Naive thymus-derived CD8-positive, alpha-beta T cell (primary cell): ENCODE measurements around the gene LRRC46. TPM values are rescaled to one million over a fixed set of nuclear protein-coding genes. Genes with fewer than 3 reads are reported as not detected.

Experiments used
- ATAC-seq, 2 donors: fragments of 150-1000 bp; cut with Tn5 transposase in 1 of 2; sonication (Bioruptor Pico), chemical (Tn5 transposase) in 1 of 2; 1 replicate in 1 of 2; 2 replicates in 1 of 2; pipeline ENCODE4 v1.10.0; 2021; ENCODE audit warnings: mild to moderate bottlenecking in 2 of 2, moderate library complexity in 2 of 2
- POLR2A ChIA-PET: fragments of 350-600 bp; sonication (Branson Sonifier 250); formaldehyde crosslinking; loops from one replicate; lab custom pipeline; 2021; ENCODE audit warnings: antibody characterized with exemption; lab: Charles Lee
- DNase-seq, 10 donors: peaks; one replicate each; pipeline versions ENCODE4 v3.0.0 to v3.0.0-alpha.2; 2020 to 2022
- H3K27ac Mint-ChIP-seq, 10 donors: one replicate each; pipeline ENCODE4 v1.8.0; 2020 to 2022; ENCODE audit warnings: mild to moderate bottlenecking in 10 of 10, mixed read lengths in 10 of 10, moderate library complexity in 4 of 10, inconsistent platforms in 1 of 10
- H3K27me3 Mint-ChIP-seq, 5 donors: one replicate each; pipeline ENCODE4 v1.8.0; 2021 to 2022; ENCODE audit warnings: mixed read lengths in 5 of 5
- H3K36me3 Mint-ChIP-seq, 3 donors: one replicate each; pipeline ENCODE4 v1.8.0; 2020 to 2022; ENCODE audit warnings: mixed read lengths in 3 of 3, mild to moderate bottlenecking in 2 of 3, inconsistent platforms in 1 of 3
- H3K4me1 Mint-ChIP-seq, 4 donors: one replicate each; pipeline ENCODE4 v1.8.0; 2021 to 2022; ENCODE audit warnings: mixed read lengths in 4 of 4
- H3K4me3 Mint-ChIP-seq, 10 donors: one replicate each; pipeline ENCODE4 v1.8.0; 2020 to 2022; ENCODE audit warnings: mild to moderate bottlenecking in 10 of 10, mixed read lengths in 10 of 10, moderate library complexity in 6 of 10, inconsistent platforms in 1 of 10
- H3K9me3 Mint-ChIP-seq, 9 donors: one replicate each; pipeline ENCODE4 v1.8.0; 2020 to 2022; ENCODE audit warnings: mixed read lengths in 9 of 9, mild to moderate bottlenecking in 3 of 9, inconsistent platforms in 1 of 9, moderate library complexity in 1 of 9
- polyA plus RNA-seq, 3 donors: library from polyadenylated mRNA; unstranded; fragments of 300-500 nt; fragmentation: Illumina TruSeq; gene quantifications; one replicate each; pipeline ENCODE4 v1.2.3, GENCODE V29; 2021
- total RNA-seq, 8 experiments: library from RNA in 2 of 8; stranded (reverse) in 2 of 8; gene quantifications; one replicate each; pipeline ENCODE4 v1.2.3 and lab custom pipeline; 2021 to 2026

The LRRC46 gene
- total and polyA plus RNA-seq, 5 experiments from 2014 or later: 0.29 to 0.85 (median 0.48) TPM

DNA sequence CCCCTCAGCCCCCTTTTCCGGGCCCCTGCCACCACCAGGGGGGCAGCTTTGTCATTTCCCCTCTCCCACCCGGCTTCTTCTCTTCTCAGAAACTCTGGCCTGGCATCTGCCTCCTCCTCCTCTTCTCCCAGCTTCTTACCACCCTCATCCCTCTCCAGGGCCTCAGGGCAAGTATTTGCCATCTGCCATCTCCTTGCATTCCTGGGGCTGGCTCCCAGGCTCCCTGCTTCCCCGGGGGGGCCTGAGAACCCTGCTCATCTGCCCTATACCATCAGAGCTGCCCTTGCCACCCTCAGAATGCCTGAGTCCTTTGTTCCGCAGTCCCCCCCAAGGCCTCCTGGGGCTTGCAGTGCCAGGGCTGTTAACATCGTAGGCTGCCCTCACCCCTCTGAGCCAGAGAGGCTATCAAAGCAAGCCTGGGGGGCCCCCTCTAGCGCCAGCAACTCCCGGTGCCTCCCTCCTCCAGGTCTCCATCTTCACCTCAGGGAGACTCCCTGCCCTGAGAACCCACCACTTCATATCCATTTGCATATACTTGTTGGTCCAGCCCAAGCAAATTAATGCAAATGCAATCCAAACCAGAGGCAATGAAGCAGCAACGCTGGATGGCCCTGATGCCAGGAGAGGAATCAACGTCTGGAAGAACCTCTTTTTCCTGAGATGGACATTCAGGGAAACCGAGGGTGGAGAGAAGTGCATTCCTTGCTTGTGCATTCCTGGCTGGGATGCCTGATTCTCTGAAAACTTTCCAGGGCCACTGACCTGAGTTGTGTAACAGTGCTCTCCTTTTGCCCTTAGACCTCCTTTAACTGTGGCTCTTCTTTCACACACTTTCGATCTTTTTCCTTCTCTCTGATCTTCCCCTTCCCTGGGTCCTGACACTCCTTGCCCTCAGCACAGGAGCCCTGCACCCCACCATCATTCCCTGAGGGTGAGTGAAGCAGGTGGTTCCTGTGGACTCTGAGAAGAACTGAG, 43.8 kb downstream of the LRRC46 start:
- peaks cover 15 to 65% (median 40%) of the 10 kb centered on the region in 5 donors for H3K27me3 Mint-ChIP-seq
- H3K4me1 Mint-ChIP-seq: peaks cover 0 to 12% (median 8%) of the 10 kb centered on the region in 4 donors
- peak overlapping the region in 2 of 10 donors; percentile 61 to 76 for H3K27ac Mint-ChIP-seq

DNA sequence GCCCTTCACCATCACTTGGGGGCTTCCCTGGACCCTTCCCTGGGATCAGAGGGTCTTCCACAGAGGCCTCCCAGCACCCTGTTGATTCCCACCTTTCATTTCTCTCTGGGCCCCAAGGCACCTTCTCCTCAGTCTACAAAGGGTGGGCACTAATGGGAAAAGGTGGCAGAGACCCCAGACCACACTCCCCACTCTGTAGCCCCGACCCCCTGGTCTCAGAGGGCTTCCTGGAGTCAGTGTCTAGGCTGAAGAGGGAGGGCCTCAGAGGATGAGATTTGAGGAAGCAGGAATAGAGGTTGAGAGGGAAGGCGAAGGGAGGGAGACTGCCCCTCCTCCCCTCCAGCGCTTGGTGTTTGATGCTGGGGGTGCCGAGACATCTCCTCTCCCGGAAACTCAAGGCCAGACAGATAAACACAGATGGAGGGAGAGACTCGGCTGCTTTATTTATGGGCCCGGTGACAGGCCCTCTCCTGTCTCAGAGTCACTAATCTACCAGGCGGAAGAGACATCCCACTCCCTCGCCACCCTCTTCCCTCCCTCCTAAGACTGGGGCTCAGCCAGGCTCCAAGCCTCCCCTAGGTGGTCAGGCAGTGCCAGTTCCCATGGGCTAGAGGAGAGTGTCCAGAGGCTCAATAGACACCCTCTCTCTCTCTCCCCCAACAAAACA, 46.0 kb downstream of the LRRC46 start:
- no peak for ATAC-seq
- Mint-ChIP-seq H3K4me1 (peaks cover 0 to 12% (median 8%) of the 10 kb centered on the region in 4 donors), H3K36me3 (no peaks in the 10 kb centered on the region), H3K27me3 (peaks cover 10 to 43% (median 26%) of the 10 kb centered on the region in 5 donors), H3K27ac (no peak overlapping the region), H3K4me3 (no peak overlapping the region), H3K9me3 (no peaks in the 10 kb centered on the region)
- DNase-seq: no peak
- POLR2A ChIA-PET: no interaction called here

More for the DNA sequence above, 43.8 kb downstream of the LRRC46 start:
- DNase-seq (no peak), ATAC-seq (no peak)
- H3K4me3 Mint-ChIP-seq: no peak overlapping the region
- H3K9me3 Mint-ChIP-seq: no peaks in the 10 kb centered on the region
- POLR2A ChIA-PET: no interaction called here
- no peaks in the 10 kb centered on the region for H3K36me3 Mint-ChIP-seq

DNA sequence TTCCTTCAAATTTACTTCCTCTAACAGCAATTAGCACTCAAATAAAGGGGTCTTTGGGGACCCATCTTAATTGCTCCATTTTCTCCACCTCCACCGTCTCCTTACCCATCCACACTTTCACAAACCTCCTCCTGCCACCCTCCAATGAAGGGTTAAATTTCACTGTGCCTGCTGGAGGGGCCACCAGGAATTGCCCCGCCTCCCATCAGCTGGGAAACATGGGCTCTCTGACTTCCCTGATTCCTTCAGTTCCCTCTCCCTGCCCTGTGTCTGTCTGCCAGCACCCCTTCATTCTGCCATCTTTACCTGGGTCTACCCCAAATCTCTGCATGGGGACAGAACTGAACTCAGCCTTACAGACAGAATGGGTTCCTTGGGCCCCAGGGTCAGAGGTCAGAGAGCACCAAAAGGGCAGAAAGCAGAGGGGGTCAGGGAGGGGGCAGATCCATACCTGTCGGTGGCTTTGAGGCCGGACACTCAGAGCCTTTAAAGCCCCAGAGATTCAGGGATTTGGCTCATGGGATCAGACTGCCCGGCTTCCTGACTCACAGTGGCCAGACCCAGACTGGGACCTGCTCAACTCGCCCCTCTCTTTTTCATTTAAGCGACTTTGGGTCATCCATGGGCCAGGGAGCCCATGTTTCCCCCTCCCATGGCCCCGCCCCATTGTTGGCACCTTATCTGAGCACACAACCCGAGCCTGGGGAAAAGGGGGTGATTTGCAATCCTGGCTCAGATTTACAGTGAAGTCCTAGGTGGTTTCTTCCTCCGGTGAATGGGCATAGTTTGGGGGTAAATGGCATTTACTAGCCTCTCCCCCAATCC, 46.9 kb downstream of the LRRC46 start:
- Mint-ChIP-seq H3K27me3 (peaks cover 7 to 39% (median 26%) of the 10 kb centered on the region in 5 donors), H3K9me3 (no peaks in the 10 kb centered on the region), H3K27ac (peak overlapping the region in 2 of 10 donors; percentile 16 to 56), H3K4me3 (no peak overlapping the region), H3K36me3 (no peaks in the 10 kb centered on the region), H3K4me1 (peaks cover 7 to 20% (median 17%) of the 10 kb centered on the region in 4 donors)
- no peak for DNase-seq
- ATAC-seq: no peak
- POLR2A ChIA-PET: interaction anchor here (0.6 kb wide), 2 partner anchors 11 to 181 kb away, joined by 3 read pairs; no protein-coding TSS in a partner anchor

DNA sequence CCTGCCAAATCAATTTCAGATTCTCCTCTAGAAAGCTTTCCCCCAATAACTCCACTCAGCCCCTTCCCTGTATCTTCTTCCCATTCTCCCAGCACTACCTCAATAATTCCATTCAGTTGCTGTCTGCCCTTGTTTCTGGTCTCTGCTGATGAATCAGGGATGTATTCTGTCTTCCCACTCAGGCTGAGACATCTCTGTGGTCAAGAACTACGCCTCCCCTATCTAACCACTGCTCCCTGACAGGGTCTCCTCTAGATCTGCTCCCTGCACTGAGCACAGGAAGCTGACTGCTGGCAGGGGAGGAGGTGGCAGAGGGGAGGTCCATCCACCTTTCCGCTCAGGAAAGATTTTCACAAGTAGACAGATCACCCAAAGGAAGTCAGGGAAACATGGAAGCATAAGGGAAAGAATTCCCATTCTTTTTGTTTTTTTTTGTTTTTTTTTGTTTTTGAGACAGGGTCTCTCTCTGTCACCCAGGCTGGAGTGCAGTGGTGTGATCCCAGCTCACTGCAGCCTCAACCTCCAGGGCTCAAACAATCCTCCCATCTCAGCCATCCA, 47.6 kb downstream of the LRRC46 start:
- Mint-ChIP-seq H3K9me3 (no peaks in the 10 kb centered on the region), H3K27ac (peak overlapping the region in 1 of 10 donors; percentile 77), H3K27me3 (peaks cover 6 to 32% (median 21%) of the 10 kb centered on the region in 5 donors), H3K4me3 (no peak overlapping the region), H3K4me1 (peaks cover 13 to 26% (median 23%) of the 10 kb centered on the region in 4 donors), H3K36me3 (no peaks in the 10 kb centered on the region)
- DNase-seq (no peak), ATAC-seq (no peak)
- POLR2A ChIA-PET: interaction anchor here (0.6 to 1.2 kb wide), 3 partner anchors 10 to 182 kb away, joined by 3 to 6 read pairs (median 3); partner anchors contain the start of gene SP2

DNA sequence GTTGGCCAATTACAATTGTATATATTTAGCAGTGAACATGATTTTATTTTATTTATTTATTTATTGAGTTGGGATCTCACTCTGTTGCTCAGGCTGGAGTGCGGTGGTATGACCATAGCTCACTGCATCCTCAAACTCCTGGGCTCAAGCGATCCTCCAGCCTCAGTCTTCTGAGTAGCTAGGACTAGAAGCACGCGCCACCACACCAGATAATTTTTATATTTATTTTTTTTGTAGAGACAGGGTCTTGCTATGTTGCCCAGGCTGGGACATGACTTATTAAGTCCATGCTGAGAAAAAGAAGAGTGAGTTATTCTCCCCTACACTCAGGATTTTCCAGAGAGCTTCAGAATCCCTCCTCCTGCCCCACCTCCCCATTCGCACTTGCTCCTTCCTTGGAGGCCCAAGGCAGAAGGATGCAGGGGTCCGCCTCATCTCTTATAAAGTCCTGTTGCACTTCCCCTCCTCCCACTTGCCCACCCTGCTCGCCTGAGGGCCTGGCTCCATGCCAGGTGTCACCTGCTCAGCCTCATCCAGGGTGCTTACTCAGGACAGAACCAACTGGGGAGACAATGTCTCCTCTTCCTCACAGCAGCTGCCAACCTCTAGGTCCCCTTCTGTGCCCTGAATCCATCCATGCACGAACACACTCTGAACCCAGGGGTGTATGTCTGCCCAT, 48.4 kb downstream of the LRRC46 start:
- Mint-ChIP-seq H3K4me1 (peaks cover 18 to 34% (median 28%) of the 10 kb centered on the region in 4 donors), H3K9me3 (no peaks in the 10 kb centered on the region), H3K36me3 (no peaks in the 10 kb centered on the region), H3K4me3 (no peak overlapping the region), H3K27me3 (peaks cover 6 to 24% (median 15%) of the 10 kb centered on the region in 5 donors), H3K27ac (no peak overlapping the region)
- no peak for DNase-seq
- no peak for ATAC-seq
- POLR2A ChIA-PET: interaction anchor here (1.2 kb wide), 1 partner anchor 16 kb away, joined by 6 read pairs; the partner anchor contains the start of gene SP2

DNA sequence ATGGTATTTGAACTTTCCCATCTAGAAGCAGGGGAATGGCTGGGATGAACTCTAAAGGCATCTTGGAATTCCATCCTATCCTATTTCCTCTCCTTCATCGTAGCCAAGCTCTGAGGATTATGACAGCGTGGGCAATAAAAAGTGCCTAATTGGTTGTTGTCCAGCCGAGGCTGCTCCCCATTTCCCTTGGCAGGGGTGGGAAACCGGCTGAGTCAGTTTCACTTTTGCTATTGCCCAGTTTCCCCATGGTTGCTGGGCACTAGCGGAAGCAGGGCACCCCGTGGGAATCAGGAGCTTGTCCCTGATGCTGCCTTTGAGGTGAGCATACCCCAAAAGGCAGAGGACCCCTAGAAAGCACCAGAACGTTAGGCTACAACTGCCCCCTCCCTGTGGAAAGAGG, 50.8 kb downstream of the LRRC46 start:
- peaks cover 0 to 11% (median 5%) of the 10 kb centered on the region in 5 donors for H3K27me3 Mint-ChIP-seq
- H3K36me3 Mint-ChIP-seq: no peaks in the 10 kb centered on the region
- H3K9me3 Mint-ChIP-seq: no peaks in the 10 kb centered on the region
- H3K27ac Mint-ChIP-seq: no peak overlapping the region
- POLR2A ChIA-PET: no interaction called here
- peaks cover 28 to 47% (median 36%) of the 10 kb centered on the region in 4 donors for H3K4me1 Mint-ChIP-seq
- DNase-seq (no peak), ATAC-seq (no peak)
- H3K4me3 Mint-ChIP-seq: peak overlapping the region in 1 of 10 donors; percentile 20

DNA sequence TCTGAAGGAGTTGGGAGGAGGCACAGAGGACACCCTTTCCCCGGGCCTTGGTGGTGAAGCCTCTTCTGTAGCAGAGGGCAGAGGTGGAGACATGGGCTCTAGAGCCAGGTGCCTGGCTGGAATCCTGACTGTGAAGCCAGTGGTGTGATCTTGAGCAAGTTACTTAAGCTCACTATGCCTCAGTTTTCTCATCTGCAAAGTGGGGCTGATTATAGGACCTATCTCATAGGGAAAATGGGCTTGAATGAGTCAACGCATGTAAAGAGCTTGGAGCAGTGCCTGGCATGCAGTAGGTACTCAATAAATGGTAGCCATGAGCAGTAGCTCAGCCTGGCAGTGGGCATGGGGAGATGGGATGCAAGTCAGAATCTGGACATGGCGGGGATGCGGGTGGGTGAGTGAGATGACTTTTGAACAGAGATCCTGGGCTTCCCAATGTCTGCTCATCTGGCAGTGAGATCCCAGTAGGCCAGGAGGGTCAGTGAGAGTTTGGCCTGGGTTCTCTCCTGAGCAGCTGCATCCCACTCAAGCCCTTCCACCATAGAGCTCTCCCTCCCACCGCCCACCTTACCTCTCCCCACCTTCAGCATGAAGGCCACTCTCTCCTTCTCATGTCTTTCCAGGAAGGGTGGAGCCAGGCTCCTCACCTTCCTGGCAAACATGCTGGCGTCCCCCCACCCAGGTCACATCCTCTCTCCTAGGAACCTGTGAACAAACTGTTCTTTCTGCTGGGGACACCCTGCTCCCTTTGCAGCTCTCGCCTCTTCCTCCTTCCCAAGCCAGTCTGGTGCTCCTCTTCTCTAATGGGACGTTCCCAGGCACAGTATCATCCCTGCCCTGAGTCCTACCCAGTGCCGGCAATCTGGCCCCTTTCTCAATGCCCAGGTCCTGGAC, 51.5 kb downstream of the LRRC46 start:
- H3K36me3 Mint-ChIP-seq: no peaks in the 10 kb centered on the region
- H3K4me1 Mint-ChIP-seq: peaks cover 26 to 45% (median 36%) of the 10 kb centered on the region in 4 donors
- DNase-seq (no peak), ATAC-seq (no peak)
- peaks cover 0 to 7% (median 4%) of the 10 kb centered on the region in 5 donors for H3K27me3 Mint-ChIP-seq
- H3K4me3 Mint-ChIP-seq: peak overlapping the region in 6 of 10 donors; percentile 16 to 75 (median 32)
- POLR2A ChIA-PET: interaction anchor here (1.0 kb wide), 1 partner anchor 32 kb away, joined by 3 read pairs; no protein-coding TSS in a partner anchor
- no peaks in the 10 kb centered on the region for H3K9me3 Mint-ChIP-seq
- H3K27ac Mint-ChIP-seq: peak overlapping the region in 3 of 10 donors; percentile 7 to 84 (median 53)

DNA sequence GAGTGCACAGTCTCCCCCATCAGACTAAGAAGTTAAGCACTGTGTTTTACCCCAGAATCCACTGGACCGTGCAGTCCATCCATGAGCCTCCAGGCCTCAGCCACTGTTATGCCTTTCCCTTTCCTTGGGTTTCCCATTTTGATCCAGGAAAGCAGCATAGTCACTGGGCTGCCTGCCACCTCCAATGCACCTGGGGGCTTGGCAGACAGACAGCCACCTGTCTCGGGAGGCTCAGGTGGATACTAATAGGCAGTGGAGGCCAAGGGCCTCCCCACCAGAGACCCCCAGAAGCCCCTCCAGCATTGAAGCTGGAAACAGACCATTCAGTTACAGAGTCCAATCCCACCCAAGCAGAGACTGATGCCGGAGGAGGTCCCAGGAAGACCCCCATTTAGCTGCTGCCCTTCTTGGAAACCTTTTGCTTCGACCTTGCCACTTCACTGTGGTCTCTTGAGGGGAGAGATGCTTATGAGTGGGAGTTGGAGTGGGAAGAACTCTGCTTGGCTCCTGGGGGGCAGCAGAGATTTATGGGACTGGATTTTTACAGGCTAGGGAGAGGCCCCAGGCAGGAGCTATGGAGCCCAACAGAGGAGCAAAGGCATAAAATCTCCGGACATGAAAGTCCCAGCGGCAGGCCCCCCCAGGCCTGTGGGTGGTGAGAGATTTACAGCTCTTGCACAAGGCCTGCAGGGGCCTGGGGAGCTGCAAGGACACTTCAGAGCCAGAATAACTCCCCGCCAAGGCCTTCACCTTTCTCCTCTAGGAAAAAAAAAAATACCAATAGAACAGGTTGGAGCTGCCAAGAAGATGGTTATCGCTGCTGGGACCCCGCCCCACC, 52.3 kb downstream of the LRRC46 start:
- H3K4me1 Mint-ChIP-seq: peaks cover 22 to 44% (median 35%) of the 10 kb centered on the region in 4 donors
- ATAC-seq (no peak), DNase-seq (no peak)
- no peaks in the 10 kb centered on the region for H3K27me3 Mint-ChIP-seq
- H3K36me3 Mint-ChIP-seq: no peaks in the 10 kb centered on the region
- H3K4me3 Mint-ChIP-seq: peak overlapping the region in 6 of 10 donors; percentile 16 to 75 (median 52)
- no peaks in the 10 kb centered on the region for H3K9me3 Mint-ChIP-seq
- POLR2A ChIA-PET: interaction anchor here (0.8 to 1.1 kb wide), 4 partner anchors 12 to 53 kb away, joined by 3 to 7 read pairs (median 3); partner anchors contain the start of genes LRRC46, MRPL10, SCRN2 and SP2
- H3K27ac Mint-ChIP-seq: peak overlapping the region in 3 of 10 donors; percentile 7 to 84 (median 53)

DNA sequence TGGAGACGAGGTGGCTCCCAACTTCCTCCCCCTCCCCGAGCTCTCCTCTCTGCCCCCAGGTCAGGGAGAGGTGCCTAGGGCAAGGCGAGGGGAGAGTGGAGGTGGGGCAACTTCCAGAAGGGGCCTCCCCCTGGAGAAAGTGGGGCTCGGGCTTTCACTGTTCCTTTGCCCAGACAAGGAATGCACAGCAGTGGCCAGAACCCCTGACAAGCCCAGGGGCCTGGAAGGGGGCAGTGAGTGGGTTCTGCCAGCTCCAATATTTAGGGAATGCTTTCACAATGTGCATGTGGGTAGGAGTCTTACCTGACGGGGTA, 52.9 kb downstream of the LRRC46 start:
- ATAC-seq (no peak), DNase-seq (no peak)
- H3K4me1 Mint-ChIP-seq: peaks cover 19 to 40% (median 33%) of the 10 kb centered on the region in 4 donors
- H3K27me3 Mint-ChIP-seq: no peaks in the 10 kb centered on the region
- H3K36me3 Mint-ChIP-seq: no peaks in the 10 kb centered on the region
- no peaks in the 10 kb centered on the region for H3K9me3 Mint-ChIP-seq
- POLR2A ChIA-PET: interaction anchor here (0.8 to 1.1 kb wide), 3 partner anchors 11 to 53 kb away, joined by 3 to 7 read pairs (median 3); partner anchors contain the start of genes LRRC46, MRPL10, SCRN2 and SP2
- peak overlapping the region in 6 of 10 donors; percentile 59 to 83 (median 66) for H3K4me3 Mint-ChIP-seq
- H3K27ac Mint-ChIP-seq: peak overlapping the region in 2 of 10 donors; percentile 43 to 82
